Measurements from ENCODE around the gene FAM25C. TPM values are rescaled to one million over a fixed set of nuclear protein-coding genes. Genes with fewer than 3 reads are reported as not detected.
"Not testable (repeated sequence)": the region's sequence is repeated elsewhere in the genome, so short reads cannot be mapped to it uniquely, and the experiment has no call there.

FAM25C gene
- not detected in 2 replicates for total RNA-seq (2021)
- long read RNA-seq: 0 reads

GRCh38 chr10:47999691-48000090 is at the start of gene FAM25C:
Gene FAM25C, minus strand, starts transcription at chr10:47999791. Its CDS starts 26 bp downstream, at chr10:47999765.
- not testable (repeated sequence) for H4K8ac ChIP-seq (replicated peaks; ENCODE audit: insufficient read length, low read depth, low read length); H3K79me2 ChIP-seq (ENCODE audit: insufficient read depth, low read length); H2AFZ ChIP-seq (ENCODE audit: low read length); H4K91ac ChIP-seq (ENCODE audit: insufficient read length, low read depth, low read length); H3K27ac Mint-ChIP-seq; H3K27ac ChIP-seq (ENCODE audit: insufficient read length, low read depth, low read length); H3K23ac ChIP-seq (ENCODE audit: insufficient read length, low read depth, low read length); H3K23me2 ChIP-seq (ENCODE audit: insufficient read length, low read depth, low read length, poor library complexity, severe bottlenecking); H2AK5ac ChIP-seq (ENCODE audit: insufficient read length, low read length); H2BK5ac ChIP-seq (ENCODE audit: insufficient read length, low read length); H3K27me3 Mint-ChIP-seq (ENCODE audit: low read depth); DNase-seq; H3K9me3 ChIP-seq (ENCODE audit: control insufficient read depth, low read depth, low read length); H2BK20ac ChIP-seq (ENCODE audit: low read depth, low read length, poor library complexity, severe bottlenecking); H2BK12ac ChIP-seq (ENCODE audit: insufficient read length, low read depth, low read length); H2BK120ac ChIP-seq (ENCODE audit: low read depth, low read length, poor library complexity, severe bottlenecking); H4K5ac ChIP-seq (ENCODE audit: insufficient read length, low read depth, low read length); H3K79me1 ChIP-seq (ENCODE audit: insufficient read depth, low read depth, low read length, poor library complexity, severe bottlenecking); H3K4me2 ChIP-seq (ENCODE audit: insufficient read depth, insufficient read length, low read length); H3K36me3 Mint-ChIP-seq (ENCODE audit: insufficient read depth in 1 of 3, low read depth in 3 of 3); H2BK15ac ChIP-seq (ENCODE audit: low read depth, low read length); H3K4me3 Mint-ChIP-seq; H3K14ac ChIP-seq (ENCODE audit: insufficient read depth, low read length); H3K4me1 ChIP-seq (ENCODE audit: insufficient read depth, low read length); H3T11ph ChIP-seq (ENCODE audit: low read length); H3K27me3 ChIP-seq (ENCODE audit: insufficient read depth, low read length); H3K56ac ChIP-seq (ENCODE audit: insufficient read length, low read depth, low read length); H4K20me1 ChIP-seq (ENCODE audit: control insufficient read depth, insufficient read depth, insufficient read length); H3K4me1 Mint-ChIP-seq; H3K4ac ChIP-seq (ENCODE audit: low read depth, low read length); H3K18ac ChIP-seq (ENCODE audit: insufficient read length, low read depth, low read length); H3K9ac ChIP-seq (ENCODE audit: extremely low read depth, insufficient read length, low read length); H3K9me3 Mint-ChIP-seq
- WGBS (ENCODE audit: extremely low coverage, insufficient read length, low lambda C conversion rate): no CpG with 5 or more reads among the region's 9 CpGs

- H3K9ac ChIP-seq (ENCODE audit: extremely low read depth, insufficient read length, low read length); H2BK5ac ChIP-seq (ENCODE audit: insufficient read length, low read length); H3K27ac Mint-ChIP-seq; H4K91ac ChIP-seq (ENCODE audit: insufficient read length, low read depth, low read length); H3K4me3 Mint-ChIP-seq; H3K4me1 ChIP-seq (ENCODE audit: insufficient read depth, low read length); H4K5ac ChIP-seq (ENCODE audit: insufficient read length, low read depth, low read length); H3K4ac ChIP-seq (ENCODE audit: low read depth, low read length); H3K9me3 ChIP-seq (ENCODE audit: control insufficient read depth, low read depth, low read length); H2BK120ac ChIP-seq (ENCODE audit: low read depth, low read length, poor library complexity, severe bottlenecking); H3K18ac ChIP-seq (ENCODE audit: insufficient read length, low read depth, low read length); H4K8ac ChIP-seq (replicated peaks; ENCODE audit: insufficient read length, low read depth, low read length); H3K27me3 ChIP-seq (ENCODE audit: insufficient read depth, low read length); H3K27ac ChIP-seq (ENCODE audit: insufficient read length, low read depth, low read length); H3K27me3 Mint-ChIP-seq (ENCODE audit: low read depth); H3T11ph ChIP-seq (ENCODE audit: low read length); H3K79me2 ChIP-seq (ENCODE audit: insufficient read depth, low read length); H3K23ac ChIP-seq (ENCODE audit: insufficient read length, low read depth, low read length); DNase-seq; H2AFZ ChIP-seq (ENCODE audit: low read length); H2BK20ac ChIP-seq (ENCODE audit: low read depth, low read length, poor library complexity, severe bottlenecking); H2BK12ac ChIP-seq (ENCODE audit: insufficient read length, low read depth, low read length); H3K23me2 ChIP-seq (ENCODE audit: insufficient read length, low read depth, low read length, poor library complexity, severe bottlenecking); H3K4me1 Mint-ChIP-seq; H3K4me2 ChIP-seq (ENCODE audit: insufficient read depth, insufficient read length, low read length); H3K79me1 ChIP-seq (ENCODE audit: insufficient read depth, low read depth, low read length, poor library complexity, severe bottlenecking); H2AK5ac ChIP-seq (ENCODE audit: insufficient read length, low read length); H3K9me3 Mint-ChIP-seq; H3K36me3 Mint-ChIP-seq (ENCODE audit: insufficient read depth in 1 of 3, low read depth in 3 of 3); H2BK15ac ChIP-seq (ENCODE audit: low read depth, low read length); H3K14ac ChIP-seq (ENCODE audit: insufficient read depth, low read length); H3K56ac ChIP-seq (ENCODE audit: insufficient read length, low read depth, low read length); H4K20me1 ChIP-seq (ENCODE audit: control insufficient read depth, insufficient read depth, insufficient read length): not testable (repeated sequence)
- WGBS (ENCODE audit: extremely low coverage, insufficient read length, low lambda C conversion rate): no CpG with 5 or more reads among the region's 3 CpGs
Measured at GRCh38 chr10:48044557-48044956, 45.0 kb upstream of the FAM25C start.

All from H9 (cell line).